SK-N-SH (cell line): ENCODE data around the gene GOLGA8M.

Experiments used
- CHD2 ChIP-seq: fragments of 150-350 bp; IDR thresholded peaks from 2 replicates; pipeline ENCODE4 v1.6.1; 2018; ENCODE audit warnings: low read length; ENCODE audit not compliant: partially characterized antibody
- EP300 ChIP-seq, 2 experiments: IDR thresholded peaks; 2 replicates each; pipeline versions ENCODE4 v1.4.0 to v1.6.1; 2012; ENCODE audit warnings: borderline replicate concordance in 1 of 2, low read depth in 1 of 2, low read length in 1 of 2
- EZH2phosphoT487 ChIP-seq: fragments of 200-600 bp; sonication (generic); IDR thresholded peaks from 2 replicates; pipeline ENCODE4 v1.6.1; 2017; ENCODE audit warnings: low read depth, mixed run types, mild to moderate bottlenecking, antibody characterized with exemption, moderate library complexity, borderline replicate concordance
- NRF1 ChIP-seq: IDR thresholded peaks from 2 replicates; pipeline ENCODE4 v1.6.1; 2012; ENCODE audit warnings: low read depth, mild to moderate bottlenecking, low read length
- POLR2AphosphoS5 ChIP-seq: IDR thresholded peaks from 2 replicates; pipeline ENCODE4 v1.6.1; 2012; ENCODE audit warnings: low read depth, low read length
- RXRA ChIP-seq: IDR thresholded peaks from 2 replicates; pipeline ENCODE4 v1.4.0; 2012; ENCODE audit warnings: low read depth, mild to moderate bottlenecking, borderline replicate concordance
- SIN3A ChIP-seq: IDR thresholded peaks from 2 replicates; pipeline ENCODE4 v1.6.1; 2012; ENCODE audit warnings: low read depth, mild to moderate bottlenecking, low read length, moderate library complexity, borderline replicate concordance
- TAF1 ChIP-seq: IDR thresholded peaks from 2 replicates; pipeline ENCODE4 v1.6.1; 2012; ENCODE audit warnings: low read depth, mild to moderate bottlenecking, low read length, moderate library complexity, borderline replicate concordance
- YY1 ChIP-seq: IDR thresholded peaks from 2 replicates; pipeline ENCODE4 v1.4.0; 2012; ENCODE audit warnings: low read depth, mild to moderate bottlenecking
- ZBTB33 ChIP-seq: IDR thresholded peaks from 2 replicates; pipeline ENCODE4 v1.4.0; 2012; ENCODE audit warnings: low read depth, borderline replicate concordance
- TF ChIP-seq, protein P1 (sequence below): fragments of 200-600 bp; sonication (generic); IDR thresholded peaks from 2 replicates; pipeline ENCODE4 v1.6.1; 2017; ENCODE audit warnings: antibody characterized with exemption, mild to moderate bottlenecking, moderate library complexity

GRCh38 chr15:28726102-28726501, 13.9 kb upstream of the GOLGA8M start:
- TF ChIP-seq, protein P1, sequence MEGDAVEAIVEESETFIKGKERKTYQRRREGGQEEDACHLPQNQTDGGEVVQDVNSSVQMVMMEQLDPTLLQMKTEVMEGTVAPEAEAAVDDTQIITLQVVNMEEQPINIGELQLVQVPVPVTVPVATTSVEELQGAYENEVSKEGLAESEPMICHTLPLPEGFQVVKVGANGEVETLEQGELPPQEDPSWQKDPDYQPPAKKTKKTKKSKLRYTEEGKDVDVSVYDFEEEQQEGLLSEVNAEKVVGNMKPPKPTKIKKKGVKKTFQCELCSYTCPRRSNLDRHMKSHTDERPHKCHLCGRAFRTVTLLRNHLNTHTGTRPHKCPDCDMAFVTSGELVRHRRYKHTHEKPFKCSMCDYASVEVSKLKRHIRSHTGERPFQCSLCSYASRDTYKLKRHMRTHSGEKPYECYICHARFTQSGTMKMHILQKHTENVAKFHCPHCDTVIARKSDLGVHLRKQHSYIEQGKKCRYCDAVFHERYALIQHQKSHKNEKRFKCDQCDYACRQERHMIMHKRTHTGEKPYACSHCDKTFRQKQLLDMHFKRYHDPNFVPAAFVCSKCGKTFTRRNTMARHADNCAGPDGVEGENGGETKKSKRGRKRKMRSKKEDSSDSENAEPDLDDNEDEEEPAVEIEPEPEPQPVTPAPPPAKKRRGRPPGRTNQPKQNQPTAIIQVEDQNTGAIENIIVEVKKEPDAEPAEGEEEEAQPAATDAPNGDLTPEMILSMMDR, result no peak
- TF ChIP-seq YY1 (no peak), RXRA (no peak), CHD2 (no peak), TAF1 (no peak), NRF1 (no peak), ZBTB33 (no peak), EP300 (IDR thresholded peaks at IDR 0.05; ENCODE audit: borderline replicate concordance in 1 of 2, low read depth in 1 of 2, low read length in 1 of 2) (no peak), EZH2phosphoT487 (no peak), SIN3A (no peak), POLR2AphosphoS5 (no peak)
